Stimulated activated CD4-positive, alpha-beta T cell treated with anti-CD3 and anti-CD28 coated beads, Interleukin-2, amount 100 ng/mL, for 24 hours (primary cell): ENCODE results near the gene ABCA4.

Experiments
- DNase-seq, 2 donors: peaks; one replicate each; pipeline ENCODE4 v3.0.0-alpha.2; 2020

The ABCA4 gene

DNA sequence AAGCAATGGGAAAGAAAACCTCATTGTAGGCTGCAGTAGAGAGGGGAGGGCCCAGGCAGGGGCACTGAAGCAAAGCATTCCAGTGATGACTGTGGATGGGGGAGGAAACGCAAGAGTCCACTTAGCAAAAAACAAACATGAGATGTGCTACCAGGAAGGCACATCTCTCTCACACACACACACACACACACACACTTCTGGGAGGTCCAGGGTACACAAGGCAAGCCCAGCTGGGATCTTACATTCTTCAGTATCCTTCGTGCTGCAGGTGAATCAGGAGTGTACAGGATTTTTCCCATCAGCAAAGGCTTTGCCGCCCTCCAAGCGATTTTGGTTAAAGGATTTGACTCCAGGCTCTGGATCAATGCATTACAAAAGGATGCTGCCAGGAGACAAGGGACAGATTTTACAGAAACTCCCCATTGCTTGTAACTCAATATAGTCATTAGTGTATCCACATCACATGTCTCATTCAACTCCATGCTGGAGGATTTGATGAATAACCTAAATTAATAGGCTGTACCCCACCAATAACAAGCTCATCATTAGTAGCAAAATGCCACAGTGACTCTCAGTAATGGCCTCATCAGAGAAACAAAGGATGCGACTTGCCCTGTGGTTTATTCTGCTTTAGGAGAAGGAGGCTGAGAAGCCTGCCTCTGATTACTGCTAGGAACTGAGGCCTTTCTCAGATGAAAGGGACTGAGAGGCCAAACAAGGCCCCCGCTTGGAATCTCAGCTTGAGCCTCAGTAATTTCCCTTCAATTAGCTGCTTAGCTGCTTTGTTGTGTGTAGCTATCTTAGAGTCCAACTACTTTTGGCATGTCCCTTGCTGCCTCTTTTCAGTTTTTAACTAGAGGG is 41.6 kb downstream of the ABCA4 start:
- DNase-seq: no peak

DNA sequence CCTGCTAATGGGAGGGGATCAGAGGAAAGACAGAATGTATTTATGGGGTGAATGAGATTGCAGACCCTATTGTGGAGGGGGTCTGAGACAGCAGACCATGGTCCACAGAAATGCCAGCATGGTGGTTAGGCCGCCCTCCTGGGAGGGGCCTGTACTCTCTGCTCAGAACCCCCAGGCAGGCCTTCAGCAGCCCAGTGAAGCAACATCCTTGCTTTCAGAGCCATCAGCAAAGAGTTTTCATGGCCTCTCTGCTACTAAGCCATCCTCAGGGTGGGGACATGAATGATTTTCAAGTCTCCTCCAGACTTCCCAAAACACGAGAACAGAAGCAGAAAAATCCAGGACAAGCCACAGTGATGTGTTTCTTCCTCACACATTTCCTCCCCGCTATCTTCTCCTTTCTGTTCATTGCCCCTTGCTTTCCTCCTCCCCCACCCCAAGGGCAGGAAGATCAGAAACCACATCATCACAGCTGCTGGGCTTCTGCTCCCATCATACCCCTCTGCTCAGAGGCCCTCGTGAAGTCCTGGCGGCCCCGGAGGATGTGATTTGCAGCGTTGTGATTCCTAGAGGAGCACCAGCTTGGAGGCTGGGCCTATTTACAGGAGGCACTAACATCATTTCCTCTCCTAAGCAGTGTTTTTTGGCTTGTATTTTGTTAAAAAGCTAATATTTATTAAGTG is 48.0 kb downstream of the ABCA4 start:
- no peak for DNase-seq

DNA sequence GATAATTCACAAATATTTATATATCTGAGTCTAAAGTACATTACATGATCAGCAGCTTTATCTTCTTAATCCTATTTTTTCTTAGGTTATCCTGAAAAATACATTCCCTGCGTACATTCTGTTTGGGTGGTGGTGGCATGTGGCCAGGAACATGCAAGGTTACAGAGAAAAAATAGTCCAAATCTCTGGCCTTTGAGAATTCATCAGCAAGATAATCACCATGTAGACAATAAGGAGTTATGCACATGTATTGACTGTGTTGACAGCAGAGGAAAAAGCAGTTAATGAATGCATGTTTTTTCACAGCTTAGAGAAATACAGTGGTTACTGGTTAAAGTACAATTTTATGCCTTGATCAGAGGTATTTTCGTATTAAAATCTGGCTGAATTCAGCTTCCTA is 49.0 kb downstream of the ABCA4 start:
- DNase-seq: no peak

DNA sequence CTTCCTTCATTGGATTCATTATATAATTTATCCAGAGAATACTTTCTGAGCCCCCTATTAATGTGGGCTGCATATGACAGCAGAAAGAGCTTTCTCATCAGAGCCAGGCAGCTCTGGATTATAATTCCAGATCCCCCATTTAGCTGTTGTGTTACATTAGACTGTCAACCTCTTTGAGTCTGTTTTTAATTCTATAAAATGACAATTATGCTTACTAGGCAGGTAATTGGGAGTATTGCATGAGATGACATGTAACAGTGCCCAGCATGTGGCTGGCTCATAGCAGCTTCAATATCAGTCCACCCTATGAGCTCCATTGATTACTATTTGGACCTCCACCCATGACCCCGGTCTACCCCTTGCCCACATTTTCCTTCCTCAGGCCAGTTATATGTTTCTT is 49.6 kb downstream of the ABCA4 start:
- no peak for DNase-seq

DNA sequence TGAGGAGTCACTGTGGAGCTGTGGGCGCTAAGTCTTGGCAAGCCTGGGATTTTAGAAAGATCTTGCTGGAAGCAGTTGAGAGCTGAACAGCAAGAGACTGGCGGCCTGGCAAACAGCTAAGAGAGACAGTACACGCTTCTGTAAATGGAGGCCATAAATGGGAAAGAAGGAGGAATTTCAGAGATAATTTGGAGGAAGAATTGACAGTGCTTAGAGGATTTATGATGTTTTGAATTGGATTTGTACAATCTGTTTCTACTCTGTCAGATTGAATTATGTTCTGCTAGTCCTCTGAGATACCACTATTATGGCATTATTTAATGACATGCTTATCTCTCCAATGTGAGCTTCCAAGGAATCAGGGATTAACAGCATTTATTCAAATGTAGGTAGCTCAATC is 50.1 kb downstream of the ABCA4 start:
- no peak for DNase-seq

DNA sequence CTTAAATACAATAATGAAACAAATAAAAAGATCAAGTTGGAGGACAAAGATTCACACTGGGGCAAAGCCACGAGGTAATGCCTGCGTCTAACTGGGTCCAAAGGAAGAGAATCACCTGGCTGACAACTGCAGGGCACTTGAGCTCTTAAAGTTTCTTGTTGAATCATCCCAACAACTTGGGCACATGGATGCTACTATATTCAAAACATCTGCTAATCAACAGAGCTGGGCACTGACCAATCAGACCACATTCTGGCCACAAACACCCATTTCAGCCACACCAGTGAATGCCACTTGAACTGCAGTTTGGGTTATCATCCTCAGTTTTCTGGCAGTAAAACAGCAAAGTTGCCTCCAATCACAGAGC is 51.0 kb downstream of the ABCA4 start:
- no peak for DNase-seq

DNA sequence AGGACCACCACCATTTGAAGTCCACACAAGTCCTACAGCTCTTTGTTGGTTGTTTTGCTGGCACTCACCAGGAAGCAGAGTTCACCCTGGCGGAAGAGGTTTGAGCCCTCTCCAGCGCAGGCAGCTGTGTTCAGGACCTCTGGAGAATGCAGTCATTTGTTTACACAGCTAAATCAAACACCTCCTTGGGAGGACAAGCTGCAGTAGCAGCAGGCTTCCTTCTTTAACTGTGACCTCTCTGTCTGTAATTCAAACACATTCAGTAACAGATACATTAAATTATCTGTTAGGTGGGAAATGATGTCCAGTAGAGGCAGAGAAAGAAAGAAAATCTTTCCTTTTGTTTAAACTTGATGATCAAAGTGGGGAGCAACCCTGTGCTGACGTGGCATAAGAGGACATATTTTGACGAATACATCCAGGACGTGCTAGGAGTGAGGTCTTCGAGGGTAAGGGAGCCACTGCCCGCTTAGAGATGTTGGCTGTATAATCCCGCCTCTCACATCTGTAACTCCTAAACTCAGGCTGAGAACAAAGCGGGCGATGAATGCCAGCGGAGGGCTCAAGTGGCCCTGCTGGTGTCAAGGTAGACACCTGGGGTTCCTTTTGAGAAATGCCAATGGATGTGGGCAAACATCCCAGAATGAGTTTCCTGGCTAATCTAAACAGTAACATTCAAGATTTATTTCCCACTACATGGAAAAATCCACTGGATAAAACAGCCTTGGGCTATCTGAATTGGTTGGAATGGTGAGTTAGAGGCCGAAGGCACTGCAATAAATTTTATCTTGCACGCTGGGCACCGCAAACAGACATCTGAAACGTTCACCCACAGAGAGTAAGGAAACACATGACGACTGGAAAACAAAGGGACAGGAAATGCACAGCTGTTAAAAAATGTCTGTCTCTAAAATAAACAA is 51.7 kb downstream of the ABCA4 start:
- DNase-seq: no peak

DNA sequence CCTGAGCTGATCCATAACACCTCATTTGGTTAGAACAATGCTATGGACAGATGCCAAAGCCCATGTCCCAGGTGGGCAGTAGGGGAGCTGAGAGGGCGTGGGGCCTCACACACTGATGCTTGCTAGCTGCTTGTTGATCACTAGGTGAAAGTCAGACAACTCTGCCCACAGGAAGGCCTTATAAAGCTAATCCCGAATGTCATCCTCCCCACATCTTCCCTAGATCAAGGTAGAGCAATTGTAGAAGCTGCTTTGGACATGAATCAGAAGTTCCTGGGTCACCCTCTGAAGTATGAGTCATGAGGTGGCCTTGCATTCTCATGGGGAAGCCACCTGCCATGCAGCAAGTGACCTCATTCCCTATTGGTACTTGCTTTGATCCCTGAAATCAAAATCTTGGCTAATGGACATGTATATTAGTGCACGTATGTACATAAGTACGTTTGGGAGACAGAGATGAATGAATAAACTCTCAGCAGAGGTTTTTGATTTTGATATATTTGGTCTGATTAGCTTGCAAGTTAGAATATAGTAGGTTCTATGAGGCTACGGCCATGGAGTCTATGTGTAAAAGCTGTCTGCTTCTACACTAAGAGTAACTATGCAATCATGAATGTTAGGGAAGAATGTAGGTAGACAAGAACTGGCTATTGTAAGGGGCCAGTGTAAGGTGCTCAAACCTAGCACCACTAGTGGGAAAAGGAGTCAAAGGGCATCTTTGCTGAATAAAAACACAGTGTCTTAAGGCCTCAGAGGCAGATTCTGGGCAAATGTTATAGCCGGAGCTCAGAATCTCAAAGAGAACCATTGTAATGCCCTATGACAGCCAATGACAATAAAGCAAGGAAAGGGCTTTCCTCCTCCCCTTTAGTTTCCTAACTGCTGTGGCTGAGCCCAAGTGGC is 52.6 kb downstream of the ABCA4 start:
- no peak for DNase-seq

DNA sequence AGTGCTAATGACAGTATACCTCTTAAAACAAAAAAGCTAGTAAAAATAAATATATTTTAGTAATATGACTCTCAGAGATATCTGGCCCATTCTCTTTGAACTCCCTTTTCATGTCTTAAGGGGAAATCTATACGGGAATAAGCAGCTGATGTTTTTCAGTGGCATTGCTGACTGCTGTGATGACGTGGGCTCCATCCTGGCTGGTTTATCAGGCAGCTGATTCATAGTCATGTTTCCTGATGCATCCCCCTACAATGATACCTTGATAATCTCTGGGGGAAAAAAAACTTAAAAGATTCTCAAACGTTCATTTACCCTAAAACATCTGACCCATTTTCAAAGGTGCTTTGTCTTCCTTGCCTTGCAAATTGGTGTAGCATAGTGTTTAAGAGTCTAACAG is 53.8 kb downstream of the ABCA4 start:
- no peak for DNase-seq

DNA sequence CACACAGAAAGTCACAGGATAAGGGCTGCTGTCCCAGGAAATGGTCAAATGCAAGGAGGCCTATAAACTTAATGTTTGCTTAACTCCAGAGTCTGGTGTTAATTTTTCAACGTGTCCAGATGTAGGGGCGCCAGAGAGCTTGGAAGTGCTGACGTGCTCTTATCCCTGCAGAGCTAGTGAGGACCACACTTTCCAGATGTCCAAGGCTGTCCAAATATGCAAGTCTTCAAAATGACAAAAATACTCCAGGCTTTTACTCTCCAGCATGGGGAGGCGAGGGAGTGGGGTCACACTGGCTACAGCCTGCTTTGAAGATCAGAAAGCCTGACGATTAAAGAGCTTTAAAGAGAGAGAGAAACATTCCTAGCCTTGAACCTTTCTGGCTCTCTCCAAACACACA is 57.6 kb downstream of the ABCA4 start:
- no peak for DNase-seq

DNA sequence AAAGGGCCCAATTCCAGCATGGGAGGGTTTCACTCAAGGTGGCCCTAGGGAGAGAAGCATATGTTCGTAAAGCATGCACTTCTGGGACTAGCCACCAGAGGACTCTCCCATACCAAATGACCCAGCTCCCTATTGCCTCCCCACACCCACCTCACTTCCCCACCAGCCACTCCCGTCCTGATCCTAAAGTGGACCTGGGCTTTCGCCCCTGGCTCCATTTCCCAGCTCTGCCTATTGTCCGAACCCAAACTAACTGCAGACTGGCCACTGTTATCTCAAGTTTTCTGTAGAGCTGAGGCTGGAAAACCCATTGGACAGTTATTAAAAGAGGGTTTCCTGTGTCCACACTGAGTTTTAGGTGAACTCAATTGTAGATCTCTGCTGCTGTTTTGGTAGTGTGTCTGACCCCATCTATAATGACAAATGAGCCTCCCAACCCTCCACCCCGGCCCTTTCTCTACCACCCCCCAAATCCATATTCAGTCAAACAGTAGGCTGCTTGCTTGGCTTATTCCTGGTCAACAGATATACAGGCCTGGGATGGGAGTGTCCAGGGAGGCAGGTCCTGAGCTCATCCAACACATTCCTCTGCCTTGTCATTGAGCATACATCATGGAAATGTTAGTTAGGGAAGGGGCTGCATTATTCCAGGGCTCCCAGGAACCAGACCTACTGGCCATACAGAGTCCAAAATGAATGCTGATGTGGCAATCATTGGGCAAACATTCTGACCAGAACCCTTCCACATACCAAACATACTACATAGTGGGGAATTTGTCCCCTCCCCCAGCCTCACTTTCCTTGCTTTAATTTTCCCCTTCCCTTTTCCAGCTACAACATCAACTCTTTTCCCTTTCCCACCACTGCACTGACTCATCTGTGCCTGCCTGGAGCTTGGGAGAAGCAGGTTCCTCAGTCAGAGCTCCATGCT is 59.2 kb downstream of the ABCA4 start:
- peak in 1 of 2 donors; percentile 43 for DNase-seq

DNA sequence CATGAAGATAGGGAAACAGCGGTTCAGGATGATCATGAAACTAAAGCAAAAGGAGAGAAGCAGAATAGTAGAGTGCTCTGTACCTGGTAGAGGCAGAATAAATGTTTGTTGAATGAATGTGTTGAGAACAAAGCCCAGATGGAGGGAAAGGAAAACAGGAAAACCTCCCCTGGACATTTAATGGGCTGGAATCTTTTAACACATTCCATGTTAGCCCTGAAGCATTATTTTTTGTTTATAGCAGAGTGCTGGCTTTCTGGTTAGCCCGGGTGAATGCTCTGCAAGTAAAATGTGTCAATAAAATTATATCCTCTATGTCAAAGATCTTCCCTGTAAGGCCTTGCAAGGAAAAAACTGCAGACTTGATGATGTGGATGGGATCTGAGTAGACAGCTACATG is 60.2 kb downstream of the ABCA4 start:
- DNase-seq: no peak

DNA sequence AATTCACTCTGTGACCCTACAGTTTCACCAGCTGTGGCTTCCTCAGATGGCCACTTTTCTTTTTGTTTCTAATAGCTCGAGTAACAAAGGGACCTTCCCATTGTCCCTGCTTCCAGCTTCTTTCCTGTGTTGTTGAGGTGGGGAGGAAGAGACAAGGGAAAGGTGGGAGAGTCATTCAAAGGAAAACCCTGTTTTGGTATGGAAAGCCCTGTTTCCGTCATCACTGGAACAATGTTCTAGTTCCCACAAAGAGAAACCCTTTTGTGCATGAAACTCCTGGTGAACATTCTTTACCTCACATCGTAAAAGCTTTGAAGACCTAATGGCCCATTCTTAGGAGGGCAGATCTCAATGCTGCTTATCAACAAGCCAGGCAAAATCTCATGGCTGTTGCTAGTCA is 62.2 kb downstream of the ABCA4 start:
- DNase-seq: no peak

DNA sequence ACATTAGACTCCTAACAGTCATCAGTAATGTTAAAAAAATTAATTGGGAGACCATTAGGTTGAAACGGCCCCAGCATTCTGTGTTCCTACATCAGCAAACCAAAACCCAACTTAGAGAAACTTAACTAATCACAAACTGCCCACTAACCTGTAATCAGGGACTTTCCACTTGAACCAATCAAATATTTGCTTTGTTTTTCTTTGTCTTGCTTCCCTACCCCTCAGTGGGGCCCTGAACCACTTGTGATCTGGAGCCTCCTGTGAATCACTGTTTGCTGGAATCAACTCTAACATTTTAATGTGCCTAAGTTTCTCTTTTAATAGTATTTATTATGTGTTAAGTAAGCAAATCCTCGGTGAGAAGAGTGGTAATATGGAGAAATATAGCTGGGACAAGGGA is 64.0 kb downstream of the ABCA4 start:
- DNase-seq: no peak

DNA sequence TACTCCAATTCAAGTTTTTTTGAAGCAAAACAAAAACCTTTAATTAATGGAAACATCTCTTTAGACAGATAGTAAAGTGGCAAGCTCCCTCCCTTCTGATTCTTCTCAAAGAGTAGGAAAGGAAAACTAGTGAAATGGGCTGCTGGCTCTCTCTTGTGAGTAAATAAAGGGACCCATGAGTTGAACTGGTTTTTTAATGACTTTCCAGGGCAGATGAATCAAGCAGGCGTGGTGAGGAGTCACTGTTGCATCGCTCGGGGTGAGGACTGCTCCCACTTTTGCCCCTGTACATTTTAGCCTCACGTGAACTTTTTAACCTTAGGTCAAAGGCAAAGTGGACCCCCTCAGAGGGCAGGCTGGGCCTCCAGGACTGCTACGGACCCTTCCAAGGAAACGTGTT is 64.8 kb downstream of the ABCA4 start:
- no peak for DNase-seq

DNA sequence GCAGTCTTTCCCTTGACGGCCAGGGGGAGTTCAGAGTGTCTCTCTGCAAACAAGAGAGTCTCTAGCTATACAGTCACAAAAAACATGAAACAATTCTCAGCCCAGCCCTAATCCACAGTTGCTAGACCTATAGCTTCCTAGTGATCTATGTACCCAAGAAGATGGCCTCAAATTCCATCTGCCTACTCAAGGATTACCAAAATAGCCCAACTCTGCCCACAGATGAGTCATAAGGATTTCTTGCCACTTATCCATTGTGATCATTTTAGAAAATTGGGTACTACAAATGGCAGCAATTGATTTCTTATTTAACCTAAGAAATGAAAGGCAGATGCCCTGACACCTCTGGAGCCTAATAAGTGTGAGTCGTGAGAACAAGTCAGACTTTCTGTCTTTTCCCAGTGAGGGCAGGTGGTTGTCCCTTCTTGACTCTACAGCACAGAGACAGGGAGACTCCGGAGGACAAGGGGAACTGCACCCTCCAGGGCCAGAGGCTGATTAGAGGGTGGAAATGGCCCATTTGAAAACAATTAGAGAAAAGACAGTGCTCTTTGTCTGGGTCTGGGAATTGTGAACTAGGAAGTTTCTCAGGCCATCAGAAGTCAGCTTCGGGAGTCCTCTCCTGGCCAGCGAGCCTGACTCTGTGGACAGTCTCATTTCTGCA is 65.4 kb downstream of the ABCA4 start:
- DNase-seq: no peak

DNA sequence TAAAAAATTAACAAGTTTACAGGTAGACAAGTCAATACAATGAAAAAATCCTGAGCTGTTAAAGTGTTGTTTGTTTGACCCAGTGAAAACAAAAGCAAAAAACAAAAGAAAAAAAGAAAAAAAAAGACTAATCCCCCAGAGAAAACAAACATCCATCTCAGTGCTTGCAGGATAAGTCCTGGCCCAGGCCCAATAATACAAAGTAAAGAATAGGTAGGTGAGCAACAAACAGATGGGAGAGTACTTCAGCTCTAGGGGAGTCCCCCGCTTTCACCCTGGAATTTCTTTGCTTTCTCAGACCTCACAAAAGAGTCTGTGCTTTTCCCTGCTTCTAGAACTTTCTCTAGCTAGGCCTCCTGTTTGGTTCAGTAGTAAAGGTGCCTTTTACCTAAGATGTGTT is 70.3 kb downstream of the ABCA4 start:
- no peak for DNase-seq

DNA sequence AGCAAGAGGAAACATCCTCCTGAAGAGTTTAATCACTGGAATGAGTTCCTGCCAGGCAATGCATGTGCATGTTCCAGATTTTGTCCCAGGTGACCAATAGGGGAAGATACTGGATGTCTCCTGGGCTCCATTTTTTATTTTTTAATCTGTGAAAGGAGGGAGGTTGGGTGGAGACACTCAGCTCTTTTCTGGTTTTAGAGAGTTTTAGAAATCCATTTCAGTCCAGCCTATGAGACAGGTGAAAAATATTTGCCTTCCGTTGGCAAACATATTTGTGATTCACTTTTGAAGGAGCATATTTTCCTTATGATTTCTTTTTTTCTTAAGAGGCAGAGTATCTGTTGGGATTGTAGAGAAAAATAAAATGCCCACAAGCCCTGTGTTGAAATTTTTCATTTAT is 70.7 kb downstream of the ABCA4 start:
- DNase-seq: no peak

DNA sequence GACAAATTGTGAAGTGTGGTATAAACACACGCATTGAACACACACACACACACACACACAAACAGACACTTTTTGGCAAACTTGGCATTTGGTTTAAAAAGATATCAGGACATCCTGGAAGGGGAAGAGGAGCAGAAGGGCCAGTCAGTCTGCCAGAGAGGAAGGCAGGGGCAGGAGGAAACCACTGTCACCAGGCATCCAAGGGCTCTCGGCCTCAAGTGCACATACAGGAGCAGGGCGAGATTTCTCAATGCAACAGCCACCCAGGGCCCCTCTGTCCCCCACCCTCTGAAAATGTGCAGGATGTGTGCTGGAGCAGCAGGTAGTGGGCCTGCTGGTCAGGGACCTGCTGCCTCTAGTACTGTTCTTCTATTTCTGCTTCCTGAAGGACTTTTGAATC is 71.2 kb downstream of the ABCA4 start:
- no peak for DNase-seq

DNA sequence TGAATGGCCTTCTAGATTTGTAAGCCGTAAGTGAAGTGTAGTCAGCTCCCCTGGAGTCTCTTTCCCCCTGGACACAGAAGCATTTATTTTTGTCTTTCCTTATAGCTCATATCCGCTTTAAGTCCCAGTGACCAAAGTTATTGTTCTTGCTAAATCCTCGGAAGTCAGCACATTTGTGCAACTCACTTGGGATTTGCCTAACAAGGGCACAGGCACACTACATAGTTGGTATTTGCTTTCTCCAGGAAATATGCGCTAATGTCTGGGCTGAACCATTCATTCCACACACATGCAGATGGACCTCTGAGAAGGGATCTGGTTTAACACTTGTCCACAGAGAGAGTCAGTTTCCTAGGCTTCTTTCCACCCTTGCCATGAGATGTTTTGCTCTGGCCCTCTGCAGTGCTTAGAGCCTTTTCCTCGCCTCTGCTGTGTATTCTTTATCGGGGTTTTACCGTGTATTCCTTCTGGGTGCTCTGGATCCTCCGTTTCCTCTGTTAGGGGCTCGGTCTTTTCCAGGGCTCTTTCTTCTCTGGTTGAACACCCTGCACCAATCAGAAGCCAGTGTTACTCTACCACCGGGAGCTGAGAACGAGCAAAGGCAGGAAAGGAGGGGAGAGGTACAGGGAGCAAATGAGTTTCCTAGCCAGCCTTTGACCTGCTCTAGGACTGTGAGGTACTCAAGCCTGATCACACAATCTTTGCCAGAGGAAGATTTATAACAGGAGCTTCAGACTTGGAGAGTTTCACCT is 72.4 kb downstream of the ABCA4 start:
- no peak for DNase-seq
